Activated B cell treated with CpG ODN at 0.5 μM for 24 hours (primary cell): Measurements from ENCODE around the gene IL1RAPL1. TPM values are rescaled to one million over a fixed set of nuclear protein-coding genes. Genes with fewer than 3 reads are reported as not detected.

Experiments
- ATAC-seq: fragments of 200-7000 bp; cut with Tn5 transposase; one replicate; pipeline ENCODE4 v1.10.0; 2021; ENCODE audit warnings: low read depth, mild to moderate bottlenecking, moderate library complexity
- CTCF ChIA-PET: fragments of 350-600 bp; sonication (Branson Sonifier 250); formaldehyde crosslinking; loops from one replicate; lab custom pipeline; 2021; ENCODE audit warnings: antibody characterized with exemption; lab: Charles Lee
- POLR2A ChIA-PET: fragments of 350-600 bp; sonication (Branson Sonifier 250); formaldehyde crosslinking; loops from one replicate; lab custom pipeline; 2021; ENCODE audit warnings: antibody characterized with exemption; lab: Charles Lee
- DNase-seq: peaks from one replicate; pipeline ENCODE4 v3.0.0; 2022
- H3K27ac Mint-ChIP-seq: one replicate; pipeline ENCODE4 v1.8.0; 2020; ENCODE audit warnings: mixed read lengths
- H3K27me3 Mint-ChIP-seq: one replicate; pipeline ENCODE4 v1.8.0; 2021; ENCODE audit warnings: mixed read lengths
- H3K36me3 Mint-ChIP-seq: one replicate; pipeline ENCODE4 v1.8.0; 2021; ENCODE audit warnings: low read depth, mixed read lengths
- H3K4me1 Mint-ChIP-seq: one replicate; pipeline ENCODE4 v1.8.0; 2021; ENCODE audit warnings: mixed read lengths
- H3K4me3 Mint-ChIP-seq: one replicate; pipeline ENCODE4 v1.8.0; 2020; ENCODE audit warnings: mild to moderate bottlenecking, mixed read lengths
- H3K9me3 Mint-ChIP-seq: one replicate; pipeline ENCODE4 v1.8.0; 2020; ENCODE audit warnings: mixed read lengths
- CTCF ChIP-seq: fragments of 200-600 bp; IDR thresholded peaks from one replicate; pipeline ENCODE4 v1.8.0; 2022; ENCODE audit warnings: antibody characterized with exemption, mild to moderate bottlenecking
- intact Hi-C: fragments of 100-400 bp; cut with micrococcal nuclease; formaldehyde crosslinking; loops from one replicate; pipeline ENCODE4 v1.15.1; 2024
- total RNA-seq: library from RNA; stranded (reverse); gene quantifications from 2 replicates; pipeline ENCODE4 v1.2.3, GENCODE V29; 2022

IL1RAPL1 gene
- total RNA-seq, 1 donor from 2014 or later, result not detected

- Mint-ChIP-seq H3K9me3 (no peaks in the 10 kb centered on the region), H3K27me3 (no peaks in the 10 kb centered on the region), H3K4me3 (no peak overlapping the region), H3K27ac (no peak overlapping the region), H3K4me1 (no peaks in the 10 kb centered on the region), H3K36me3 (no peaks in the 10 kb centered on the region)
- TF ChIP-seq CTCF, result no peak
- ChIA-PET CTCF (no interaction called here), POLR2A (no interaction called here)
- no peak for DNase-seq
- ATAC-seq, result no peak
- intact Hi-C loops, result no loop called here
These were observed 23.5 kb downstream of the IL1RAPL1 start for GRCh38 chrX:28610746-28611145.

GRCh38 chrX:28613558-28613957, 26.3 kb downstream of the IL1RAPL1 start:
- intact Hi-C loops, result no loop called here
- ChIA-PET POLR2A (no interaction called here), CTCF (no interaction called here)
- no peak for TF ChIP-seq CTCF
- Mint-ChIP-seq H3K4me1 (no peaks in the 10 kb centered on the region), H3K4me3 (no peak overlapping the region), H3K27me3 (no peaks in the 10 kb centered on the region), H3K9me3 (no peaks in the 10 kb centered on the region), H3K27ac (no peak overlapping the region), H3K36me3 (no peaks in the 10 kb centered on the region)
- no peak for ATAC-seq
- DNase-seq, result no peak

- no peak for ATAC-seq
- no peak overlapping the region for H3K4me3 Mint-ChIP-seq
- no peak for DNase-seq
- no peaks in the 10 kb centered on the region for H3K36me3 Mint-ChIP-seq
- no peaks in the 10 kb centered on the region for H3K4me1 Mint-ChIP-seq
- intact Hi-C loops, result no loop called here
- H3K27me3 Mint-ChIP-seq, result no peaks in the 10 kb centered on the region
- CTCF ChIA-PET, result no interaction called here
- H3K27ac Mint-ChIP-seq, result no peak overlapping the region
- POLR2A ChIA-PET, result no interaction called here
- no peaks in the 10 kb centered on the region for H3K9me3 Mint-ChIP-seq
- no peak for TF ChIP-seq CTCF
These were observed 38.0 kb downstream of the IL1RAPL1 start for GRCh38 chrX:28625223-28625622.

DNA sequence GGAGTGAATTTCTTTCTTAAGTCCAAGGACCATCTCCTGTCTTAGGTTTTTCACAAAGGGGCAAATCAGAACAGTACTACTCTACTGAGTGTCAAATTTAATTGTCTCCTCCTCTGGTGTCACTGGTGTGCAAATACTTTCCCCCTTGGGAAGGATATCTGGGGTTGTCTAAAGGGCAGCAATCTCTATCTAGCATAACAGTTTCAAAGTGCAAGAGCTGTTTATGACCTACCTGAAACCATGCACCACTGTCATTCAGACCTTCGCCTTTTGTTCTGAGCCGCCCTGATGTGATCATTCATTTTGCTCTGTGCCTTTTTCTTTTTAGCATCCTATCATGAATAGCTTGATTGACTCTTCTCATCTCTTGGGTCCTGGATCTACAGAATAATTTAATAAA, 39.3 kb downstream of the IL1RAPL1 start:
- intact Hi-C loops, result no loop called here
- Mint-ChIP-seq H3K36me3 (no peaks in the 10 kb centered on the region), H3K27me3 (no peaks in the 10 kb centered on the region), H3K27ac (no peak overlapping the region), H3K4me1 (no peaks in the 10 kb centered on the region), H3K4me3 (no peak overlapping the region), H3K9me3 (no peaks in the 10 kb centered on the region)
- ATAC-seq, result no peak
- no peak for TF ChIP-seq CTCF
- DNase-seq, result no peak
- POLR2A ChIA-PET, result no interaction called here
- CTCF ChIA-PET, result no interaction called here

DNA sequence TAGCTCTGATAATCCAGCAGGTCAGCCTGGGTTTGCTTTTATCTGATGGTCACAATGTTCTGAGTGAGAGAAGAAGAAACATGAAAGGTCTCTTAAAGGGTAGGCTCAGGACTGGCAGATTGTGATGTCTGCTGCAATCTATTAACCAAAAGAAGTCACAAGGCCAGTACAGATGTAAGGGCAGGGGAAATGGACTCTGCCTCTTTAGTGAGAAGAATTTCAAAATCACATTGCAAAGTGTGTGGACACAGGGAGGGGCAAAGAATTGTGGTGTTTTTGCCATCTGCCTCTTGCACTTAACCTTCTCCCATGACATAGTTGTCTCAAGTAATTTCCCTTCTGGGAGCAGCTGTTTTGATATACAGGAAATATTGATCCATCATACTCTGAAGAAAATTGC, 40.9 kb downstream of the IL1RAPL1 start:
- no peak overlapping the region for H3K4me3 Mint-ChIP-seq
- no peaks in the 10 kb centered on the region for H3K9me3 Mint-ChIP-seq
- H3K4me1 Mint-ChIP-seq, result no peaks in the 10 kb centered on the region
- H3K36me3 Mint-ChIP-seq, result no peaks in the 10 kb centered on the region
- no peak for TF ChIP-seq CTCF
- ATAC-seq, result no peak
- ChIA-PET POLR2A (no interaction called here), CTCF (no interaction called here)
- DNase-seq, result no peak
- H3K27me3 Mint-ChIP-seq, result no peaks in the 10 kb centered on the region
- no peak overlapping the region for H3K27ac Mint-ChIP-seq
- intact Hi-C loops, result no loop called here
